NCI-H1092 treated with DMSO at 0.1 percent for 48 hours (cell line): ENCODE data around the gene TTLL11.

Source experiments
- DNase-seq: peaks from one replicate; lab custom pipeline; 2025; lab: John Stamatoyannopoulos, UW

TTLL11 gene

DNA sequence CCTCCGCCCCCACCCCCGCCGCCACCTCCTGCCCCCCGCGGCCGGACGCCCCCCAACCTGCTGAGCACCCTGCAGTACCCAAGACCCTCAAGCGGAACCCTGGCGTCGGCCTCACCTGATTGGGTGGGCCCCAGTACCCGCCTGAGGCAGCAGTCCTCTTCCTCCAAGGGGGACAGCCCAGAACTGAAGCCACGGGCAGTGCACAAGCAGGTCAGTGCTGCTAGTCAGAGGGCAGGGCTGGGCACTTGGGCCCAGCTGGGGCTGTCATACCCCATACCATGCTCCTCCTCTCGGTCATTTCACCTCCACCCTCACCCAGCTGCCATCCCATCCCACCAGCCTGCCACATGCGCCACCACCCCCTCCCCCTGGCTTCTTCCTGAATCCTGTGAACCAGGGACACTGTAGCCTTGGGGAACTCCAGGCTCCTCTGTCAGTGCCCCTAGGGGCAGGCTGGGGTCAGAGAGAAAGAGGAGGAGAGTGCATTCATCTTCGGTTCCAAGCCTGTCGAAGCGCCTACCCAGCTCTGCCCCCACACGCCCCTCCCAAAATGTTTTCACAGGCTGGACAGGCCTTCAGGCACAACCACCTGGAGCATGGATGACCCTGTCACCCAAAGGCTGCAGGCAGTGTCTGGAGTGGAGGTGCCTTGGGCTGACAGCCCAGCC, 319.7 kb downstream of the TTLL11 start:
- DNase-seq, result no peak

DNA sequence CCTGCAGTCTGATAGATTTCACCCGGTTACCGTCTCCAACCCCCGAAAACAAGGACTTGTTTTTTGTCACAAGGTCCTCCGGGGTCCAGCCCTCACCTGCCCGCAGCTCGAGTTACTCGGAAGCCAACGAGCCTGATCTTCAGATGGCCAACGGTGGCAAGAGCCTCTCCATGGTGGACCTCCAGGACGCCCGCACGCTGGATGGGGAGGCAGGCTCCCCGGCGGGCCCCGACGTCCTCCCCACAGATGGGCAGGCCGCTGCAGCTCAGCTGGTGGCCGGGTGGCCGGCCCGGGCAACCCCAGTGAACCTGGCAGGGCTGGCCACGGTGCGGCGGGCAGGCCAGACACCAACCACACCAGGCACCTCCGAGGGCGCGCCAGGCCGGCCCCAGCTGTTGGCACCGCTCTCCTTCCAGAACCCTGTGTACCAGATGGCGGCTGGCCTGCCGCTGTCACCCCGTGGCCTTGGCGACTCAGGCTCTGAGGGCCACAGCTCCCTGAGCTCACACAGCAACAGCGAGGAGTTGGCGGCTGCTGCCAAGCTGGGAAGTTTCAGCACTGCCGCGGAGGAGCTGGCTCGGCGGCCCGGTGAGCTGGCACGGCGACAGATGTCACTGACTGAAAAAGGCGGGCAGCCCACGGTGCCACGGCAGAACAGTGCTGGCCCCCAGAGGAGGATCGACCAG, 320.4 kb downstream of the TTLL11 start:
- DNase-seq, result no peak
